Lower leg skin (tissue), 3 donors: Measurements from ENCODE around the gene TBX15.

ENCODE experiments used
- CTCF ChIP-seq, 3 donors: fragments of 450-650 bp; IDR thresholded peaks; one replicate each; pipeline ENCODE4 v1.5.1; 2016; ENCODE audit warnings: antibody characterized with exemption in 3 of 3, mild to moderate bottlenecking in 3 of 3, moderate library complexity in 2 of 3
- POLR2A ChIP-seq, 2 donors: fragments of 450-650 bp; IDR thresholded peaks; one replicate each; pipeline ENCODE4 v1.6.1; 2016 to 2017; ENCODE audit warnings: antibody characterized with exemption in 2 of 2, mild to moderate bottlenecking in 1 of 2, moderate library complexity in 1 of 2

GRCh38 chr1:118960567-118961136, 27.5 kb downstream of the TBX15 start:
- TF ChIP-seq CTCF (IDR thresholded peaks at IDR 0.05) (no peak), POLR2A (IDR thresholded peaks at IDR 0.05) (no peak)
